Activated naive CD8-positive, alpha-beta T cell (primary cell): ENCODE data around the gene NOTCH1.

Experiments used
- H3K27ac Mint-ChIP-seq: one replicate; pipeline ENCODE4 v1.8.0; 2021; ENCODE audit warnings: mixed read lengths
- H3K27me3 Mint-ChIP-seq: one replicate; pipeline ENCODE4 v1.8.0; 2021; ENCODE audit warnings: mixed read lengths
- H3K36me3 Mint-ChIP-seq: one replicate; pipeline ENCODE4 v1.8.0; 2021; ENCODE audit warnings: mixed read lengths
- H3K4me1 Mint-ChIP-seq: one replicate; pipeline ENCODE4 v1.8.0; 2021; ENCODE audit warnings: low read depth, mixed read lengths
- H3K4me3 Mint-ChIP-seq: one replicate; pipeline ENCODE4 v1.8.0; 2021; ENCODE audit warnings: mild to moderate bottlenecking, mixed read lengths
- H3K9me3 Mint-ChIP-seq: one replicate; pipeline ENCODE4 v1.8.0; 2021; ENCODE audit warnings: low read depth, mixed read lengths

Gene NOTCH1

DNA sequence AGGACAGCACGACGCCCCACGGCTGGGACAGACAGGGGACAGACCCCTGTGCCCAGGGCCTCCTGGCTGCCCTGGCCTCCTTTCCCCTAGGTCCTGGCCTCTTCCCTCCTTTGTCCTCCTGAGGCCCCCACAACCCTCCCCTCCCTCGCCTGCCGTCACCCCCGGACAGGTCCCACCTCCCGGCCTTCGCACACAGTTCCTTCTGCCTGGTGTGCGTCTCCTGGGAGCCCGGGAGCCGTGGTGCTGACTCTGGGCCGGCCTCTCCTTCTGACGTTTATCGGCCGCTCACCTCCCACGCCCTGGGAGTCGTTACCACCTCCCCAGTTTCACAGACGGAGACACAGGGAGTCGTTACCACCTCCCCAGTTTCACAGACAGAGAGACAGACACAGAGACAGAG lies 25.1 kb upstream of the NOTCH1 start:
- no peak overlapping the region for H3K27ac Mint-ChIP-seq
- no peaks in the 10 kb centered on the region for H3K27me3 Mint-ChIP-seq
- H3K9me3 Mint-ChIP-seq, result no peaks in the 10 kb centered on the region
- H3K36me3 Mint-ChIP-seq, result no peaks in the 10 kb centered on the region
- H3K4me1 Mint-ChIP-seq, result no peaks in the 10 kb centered on the region
- no peak overlapping the region for H3K4me3 Mint-ChIP-seq

DNA sequence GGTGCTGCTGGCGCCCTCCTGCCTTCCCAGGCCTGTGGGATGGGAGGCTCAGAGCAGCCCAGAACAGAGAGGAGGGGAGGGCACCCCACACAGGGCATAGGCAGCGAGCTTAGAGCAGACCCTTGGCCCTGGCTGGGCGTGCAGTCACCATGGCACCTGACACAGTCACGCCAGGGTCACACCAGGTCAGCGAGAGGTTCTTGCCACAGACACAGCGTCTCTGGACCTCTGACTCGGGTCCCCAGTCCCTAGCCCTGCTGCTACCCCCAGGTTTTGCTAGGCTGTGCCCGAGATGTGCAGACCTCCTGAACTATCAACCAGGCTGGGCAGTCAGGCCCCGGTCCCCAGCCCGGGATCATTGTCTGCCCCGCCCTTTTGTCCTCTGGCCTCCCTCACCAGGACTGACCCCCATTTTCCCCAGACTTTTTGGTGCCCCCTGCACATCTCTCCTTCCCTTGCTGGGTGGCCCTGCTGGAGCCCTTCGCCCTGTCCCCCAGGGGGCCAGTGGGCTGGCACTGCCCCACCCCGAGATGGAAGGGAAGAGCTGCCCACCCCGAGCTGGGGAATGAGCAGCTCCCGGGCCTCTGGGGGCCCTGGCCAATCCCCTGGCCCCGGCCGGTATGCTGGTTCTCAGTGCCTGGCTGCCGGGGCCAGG lies 24.5 kb upstream of the NOTCH1 start:
- no peaks in the 10 kb centered on the region for H3K27me3 Mint-ChIP-seq
- no peak overlapping the region for H3K27ac Mint-ChIP-seq
- no peaks in the 10 kb centered on the region for H3K4me1 Mint-ChIP-seq
- H3K4me3 Mint-ChIP-seq, result no peak overlapping the region
- no peaks in the 10 kb centered on the region for H3K36me3 Mint-ChIP-seq
- H3K9me3 Mint-ChIP-seq, result no peaks in the 10 kb centered on the region

DNA sequence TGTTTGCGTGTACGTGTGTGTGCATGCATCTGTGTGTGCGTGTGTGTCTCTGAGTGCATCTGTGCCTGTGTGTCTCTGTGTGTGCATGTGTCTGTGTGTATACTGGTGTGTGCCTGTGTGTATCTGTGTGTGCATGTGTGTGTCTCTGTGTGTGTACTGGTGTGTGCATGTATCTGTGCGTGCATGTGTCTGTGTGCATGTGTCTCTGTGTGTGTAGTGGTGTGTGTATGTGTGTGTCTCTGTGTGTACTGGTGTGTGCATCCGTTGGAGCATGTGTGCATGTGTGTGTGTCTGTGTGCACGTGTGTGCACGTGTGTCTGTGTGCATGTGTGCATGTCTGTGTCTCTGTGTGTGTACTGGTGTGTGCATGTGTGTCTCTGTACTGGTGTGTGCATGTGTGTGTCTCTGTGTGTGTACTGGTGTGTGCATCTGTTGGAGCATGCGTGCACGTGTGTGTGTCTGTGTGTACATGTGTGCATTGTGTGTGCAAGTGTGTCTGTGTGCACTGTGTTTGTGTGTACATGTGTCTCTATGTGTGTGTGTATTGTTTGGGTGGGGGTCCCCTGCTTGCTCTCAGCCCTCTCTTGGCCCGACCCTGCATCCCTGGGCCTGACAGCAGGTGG lies 23.8 kb upstream of the NOTCH1 start:
- Mint-ChIP-seq H3K9me3 (no peaks in the 10 kb centered on the region), H3K4me1 (no peaks in the 10 kb centered on the region), H3K27me3 (no peaks in the 10 kb centered on the region), H3K4me3 (no peak overlapping the region), H3K36me3 (no peaks in the 10 kb centered on the region), H3K27ac (peak overlapping the region; percentile 31)

DNA sequence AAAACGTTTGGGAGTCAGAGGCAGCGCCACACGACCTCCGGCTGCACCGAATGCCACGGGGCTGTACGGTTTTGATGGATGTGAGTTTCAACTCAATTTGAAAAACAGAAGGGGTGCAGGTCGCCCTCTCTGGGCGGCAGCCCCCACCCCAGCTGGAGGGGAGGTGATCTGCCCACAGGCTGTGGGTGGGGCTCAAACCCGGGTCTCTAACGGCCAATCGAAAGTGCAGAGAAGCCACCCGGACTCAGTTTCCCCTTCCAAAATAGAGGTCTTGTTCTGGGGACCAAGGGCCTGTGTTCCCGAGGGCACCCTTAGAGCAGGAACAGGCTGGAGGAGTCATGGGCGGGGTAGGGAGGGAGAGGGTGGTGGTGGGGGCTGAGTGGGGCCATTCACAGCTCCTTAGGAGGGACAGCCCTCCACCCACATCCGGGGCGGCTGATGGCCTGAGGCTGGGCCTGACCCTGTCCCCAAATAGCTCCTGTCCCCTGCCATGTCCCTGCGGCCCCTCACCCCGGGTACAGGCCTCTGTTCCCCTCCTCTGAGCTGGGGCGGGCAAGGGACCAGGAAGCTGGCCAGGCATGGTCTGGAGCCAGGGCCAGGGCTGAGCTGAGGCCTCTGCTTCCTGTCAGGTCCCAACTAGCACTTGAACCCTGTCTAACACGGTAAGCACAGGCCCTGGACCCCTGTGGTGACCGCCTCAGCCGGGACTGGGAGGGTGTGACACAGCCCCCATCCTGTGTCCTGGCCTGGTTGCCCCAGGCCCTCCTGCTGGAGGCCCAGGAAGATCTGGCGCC lies 22.6 kb upstream of the NOTCH1 start:
- H3K27me3 Mint-ChIP-seq, result no peaks in the 10 kb centered on the region
- H3K36me3 Mint-ChIP-seq, result no peaks in the 10 kb centered on the region
- no peaks in the 10 kb centered on the region for H3K4me1 Mint-ChIP-seq
- H3K27ac Mint-ChIP-seq, result no peak overlapping the region
- no peak overlapping the region for H3K4me3 Mint-ChIP-seq
- no peaks in the 10 kb centered on the region for H3K9me3 Mint-ChIP-seq

DNA sequence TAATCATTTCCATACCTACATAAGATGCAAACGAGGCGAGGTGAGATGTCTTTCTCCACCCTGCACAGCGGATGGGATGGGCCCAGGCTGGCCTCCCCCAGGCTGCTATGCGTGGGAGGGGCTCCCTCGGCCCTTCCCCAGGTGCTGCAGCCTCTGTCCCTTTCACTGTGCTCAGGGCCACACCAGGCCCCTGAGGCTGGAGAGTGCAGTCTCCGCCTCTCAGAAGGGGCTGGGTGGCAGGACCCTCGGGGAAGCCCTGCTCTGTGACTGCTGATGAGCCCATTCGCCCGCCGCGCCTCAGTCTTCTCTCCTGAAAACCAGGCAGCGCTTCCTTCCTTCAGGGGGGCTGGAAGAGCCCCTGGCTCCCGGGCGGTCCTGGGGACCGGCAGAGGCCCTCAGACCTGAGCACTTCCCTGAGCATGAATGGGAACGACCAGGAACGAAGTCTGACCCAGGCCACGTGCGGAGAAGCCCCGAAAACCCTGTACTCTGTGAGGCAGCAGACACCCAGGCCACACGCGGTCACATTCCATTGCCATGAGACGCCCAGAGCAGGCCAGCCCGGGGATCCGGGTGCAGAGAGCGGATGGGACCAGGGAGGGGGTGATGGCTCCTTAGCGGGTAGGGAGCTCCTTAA lies 21.9 kb upstream of the NOTCH1 start:
- no peaks in the 10 kb centered on the region for H3K27me3 Mint-ChIP-seq
- H3K27ac Mint-ChIP-seq, result no peak overlapping the region
- H3K4me3 Mint-ChIP-seq, result no peak overlapping the region
- no peaks in the 10 kb centered on the region for H3K9me3 Mint-ChIP-seq
- H3K36me3 Mint-ChIP-seq, result no peaks in the 10 kb centered on the region
- H3K4me1 Mint-ChIP-seq, result no peaks in the 10 kb centered on the region

DNA sequence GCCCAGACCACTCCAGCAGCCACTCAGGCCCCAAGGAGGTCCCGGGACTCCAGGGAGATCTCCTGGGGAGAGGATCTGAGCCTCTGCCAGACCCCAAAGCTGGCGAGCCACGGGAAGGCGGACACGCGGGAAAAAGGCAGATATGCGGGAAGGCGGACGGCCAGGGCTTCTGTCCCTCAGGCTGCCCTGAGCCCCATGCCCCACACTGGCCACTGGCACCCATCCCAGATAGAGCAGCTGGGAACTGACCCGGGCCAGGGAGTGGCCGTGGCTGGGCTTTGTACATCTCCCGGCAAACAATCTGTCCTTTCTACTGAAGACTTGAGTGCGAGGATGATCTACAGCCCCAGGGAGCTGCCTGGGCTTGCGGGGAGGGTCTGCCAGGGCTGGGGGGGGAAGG lies 21.1 kb upstream of the NOTCH1 start:
- no peaks in the 10 kb centered on the region for H3K27me3 Mint-ChIP-seq
- H3K4me1 Mint-ChIP-seq, result no peaks in the 10 kb centered on the region
- no peak overlapping the region for H3K4me3 Mint-ChIP-seq
- no peaks in the 10 kb centered on the region for H3K9me3 Mint-ChIP-seq
- no peak overlapping the region for H3K27ac Mint-ChIP-seq
- H3K36me3 Mint-ChIP-seq, result no peaks in the 10 kb centered on the region

DNA sequence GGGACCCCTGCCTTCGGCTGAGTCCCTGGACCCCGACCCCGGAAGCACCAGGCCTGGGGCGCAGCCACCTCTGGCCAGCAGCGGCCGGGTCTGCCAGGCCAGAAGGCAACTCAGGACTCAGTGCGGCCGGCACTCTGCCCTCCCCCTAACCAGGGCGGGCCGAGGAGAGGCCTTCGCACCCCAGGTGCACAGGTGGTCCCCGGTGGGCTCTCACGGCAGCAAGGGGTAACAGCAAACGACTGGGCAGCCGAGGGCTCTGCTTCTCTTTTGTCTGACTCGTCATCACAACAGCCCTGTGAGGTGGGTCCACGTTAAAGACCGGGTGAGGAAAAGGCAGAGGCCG lies 20.7 kb upstream of the NOTCH1 start:
- Mint-ChIP-seq H3K27ac (no peak overlapping the region), H3K36me3 (no peaks in the 10 kb centered on the region), H3K9me3 (no peaks in the 10 kb centered on the region), H3K4me1 (no peaks in the 10 kb centered on the region), H3K27me3 (no peaks in the 10 kb centered on the region), H3K4me3 (no peak overlapping the region)

DNA sequence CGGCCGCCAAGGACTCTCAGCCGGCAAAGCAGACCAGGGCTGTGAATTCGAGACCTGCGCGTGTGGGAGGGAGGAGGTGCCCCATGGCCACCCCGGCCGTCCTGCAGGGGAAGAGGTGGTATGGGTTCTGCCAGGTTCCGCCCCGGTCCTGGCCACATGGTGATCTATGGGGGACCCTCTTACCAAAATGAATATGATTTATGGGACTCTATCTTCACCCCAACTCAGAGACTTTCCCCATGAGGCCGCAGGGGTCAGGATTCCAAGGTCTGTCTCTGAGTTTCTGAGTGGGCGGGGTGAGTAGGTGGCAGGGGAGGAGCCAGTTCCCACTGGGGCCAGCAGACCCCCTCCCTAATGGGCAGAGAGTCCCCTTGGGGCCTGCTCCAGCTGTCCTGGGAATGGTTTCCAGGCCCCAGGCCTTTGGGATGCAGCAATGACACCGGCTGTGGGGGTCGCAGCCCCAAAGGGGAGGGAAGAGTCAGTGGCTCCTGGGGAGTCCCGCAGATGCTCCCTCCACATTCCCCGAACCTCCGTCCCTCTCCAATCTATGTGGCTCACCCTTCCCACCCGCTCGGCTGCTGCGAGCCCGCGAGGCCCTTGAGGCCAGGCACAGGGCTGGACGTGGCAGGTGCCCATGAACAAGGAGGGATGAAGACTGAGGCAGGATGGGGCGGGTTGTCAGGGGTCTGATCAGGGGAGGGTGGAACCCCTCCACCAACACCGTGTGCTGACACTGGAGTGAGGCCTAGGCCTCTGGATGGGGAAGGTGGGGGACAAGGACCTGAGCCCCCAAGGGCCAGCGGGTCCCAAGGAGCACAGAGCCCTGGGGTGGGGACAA lies 20.1 kb upstream of the NOTCH1 start:
- Mint-ChIP-seq H3K27me3 (no peaks in the 10 kb centered on the region), H3K36me3 (no peaks in the 10 kb centered on the region), H3K4me3 (no peak overlapping the region), H3K9me3 (no peaks in the 10 kb centered on the region), H3K27ac (no peak overlapping the region), H3K4me1 (no peaks in the 10 kb centered on the region)

DNA sequence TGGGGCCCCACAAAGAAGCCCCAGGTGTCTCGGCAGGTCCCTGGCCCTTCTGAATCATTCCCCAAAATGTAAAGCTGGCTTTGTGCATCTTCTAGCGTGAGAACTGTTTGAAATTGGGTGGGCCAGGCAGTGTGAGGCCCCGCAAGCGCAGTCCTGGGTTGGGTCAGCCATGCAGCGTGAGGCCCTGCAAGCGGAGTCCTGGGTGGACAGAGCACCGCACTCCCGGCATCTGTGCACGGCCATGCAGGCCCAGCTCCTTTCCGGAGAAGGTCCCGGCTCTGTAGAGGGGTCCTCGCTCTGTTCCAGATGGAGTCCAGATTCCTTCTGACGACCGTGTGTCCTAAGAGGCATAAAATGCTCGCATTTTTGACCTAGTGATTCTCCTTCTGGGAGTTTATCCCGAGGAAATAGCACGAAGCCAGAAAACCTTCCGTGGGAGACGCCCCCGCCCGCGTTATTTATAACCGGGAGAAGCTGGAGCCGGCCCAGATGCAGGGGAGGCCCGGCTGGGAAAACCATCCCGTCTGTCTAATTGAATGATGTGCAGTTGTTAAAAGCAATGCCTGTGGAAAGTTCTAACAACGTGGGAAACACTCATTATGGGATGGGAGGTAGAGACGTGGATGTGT lies 19.4 kb upstream of the NOTCH1 start:
- H3K9me3 Mint-ChIP-seq, result no peaks in the 10 kb centered on the region

DNA sequence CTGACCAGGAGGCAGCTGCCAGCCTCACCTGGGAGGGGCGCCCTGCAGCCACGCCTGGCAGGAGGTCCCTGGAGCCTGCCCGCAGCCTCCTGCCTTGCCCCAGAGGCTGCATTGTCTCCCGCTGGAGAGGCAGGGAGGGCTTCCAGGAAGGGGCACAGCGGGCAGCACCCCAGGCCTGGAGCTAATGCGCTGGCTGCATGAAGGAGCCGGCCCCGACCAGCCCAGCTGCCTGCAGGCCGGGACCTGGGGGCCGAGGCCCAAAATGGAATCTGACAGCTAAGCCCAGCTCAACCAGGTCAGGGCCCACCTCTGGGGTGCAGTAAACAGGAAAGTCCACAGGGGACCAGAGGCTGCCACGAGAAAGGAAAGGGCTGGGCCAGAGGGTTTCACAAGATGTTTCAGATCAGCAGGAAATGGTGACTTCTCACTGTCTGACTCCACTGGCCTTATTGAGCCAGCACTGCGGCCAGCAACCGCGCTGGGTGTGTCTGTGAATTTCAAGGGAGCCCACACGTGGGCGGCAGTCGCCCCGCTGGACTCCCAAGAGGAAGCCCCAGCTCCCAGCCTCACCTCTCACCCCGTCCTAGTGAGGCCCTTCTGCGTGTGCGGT lies 18.6 kb upstream of the NOTCH1 start:
- Mint-ChIP-seq H3K27ac (no peak overlapping the region), H3K9me3 (no peaks in the 10 kb centered on the region), H3K36me3 (no peaks in the 10 kb centered on the region), H3K4me3 (no peak overlapping the region), H3K4me1 (no peaks in the 10 kb centered on the region), H3K27me3 (no peaks in the 10 kb centered on the region)

More for the DNA sequence above, 19.4 kb upstream of the NOTCH1 start:
- no peaks in the 10 kb centered on the region for H3K4me1 Mint-ChIP-seq
- H3K27ac Mint-ChIP-seq, result no peak overlapping the region
- no peaks in the 10 kb centered on the region for H3K36me3 Mint-ChIP-seq
- no peak overlapping the region for H3K4me3 Mint-ChIP-seq
- H3K27me3 Mint-ChIP-seq, result no peaks in the 10 kb centered on the region

DNA sequence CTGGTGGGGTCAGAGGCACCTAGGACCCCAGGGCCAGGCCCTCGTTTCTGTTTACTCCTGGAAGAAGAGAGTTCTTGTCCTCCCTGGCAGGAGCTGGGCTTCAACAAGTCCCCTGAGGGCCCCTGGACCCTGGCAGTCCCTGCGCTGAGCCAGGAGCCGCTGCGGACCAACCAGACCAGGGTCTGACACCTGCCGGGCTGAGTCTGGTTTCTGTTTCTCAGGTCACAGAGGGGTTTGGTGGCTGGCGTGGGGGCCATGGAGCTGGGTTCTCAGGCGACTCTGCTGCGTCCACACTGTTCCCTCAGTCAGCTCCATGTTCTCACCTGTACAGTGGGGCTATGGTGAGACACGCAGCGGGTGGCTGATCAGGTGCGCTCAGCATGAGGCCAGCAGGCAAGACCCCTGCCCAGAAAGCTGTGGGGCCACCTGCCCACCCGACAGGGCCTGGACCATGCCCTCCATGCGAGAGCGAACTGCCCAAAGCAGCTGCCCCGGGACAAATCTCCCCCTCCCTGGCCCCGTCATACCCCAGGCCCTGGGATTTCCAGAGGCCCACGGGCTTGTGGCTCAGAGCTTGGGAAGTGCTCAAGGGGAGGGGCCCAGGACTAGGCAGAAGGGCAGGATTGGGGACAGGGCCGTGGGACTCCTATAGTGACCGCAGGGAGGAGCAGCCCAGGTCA lies 17.9 kb upstream of the NOTCH1 start:
- H3K27me3 Mint-ChIP-seq, result no peaks in the 10 kb centered on the region
- H3K36me3 Mint-ChIP-seq, result no peaks in the 10 kb centered on the region
- H3K27ac Mint-ChIP-seq, result no peak overlapping the region
- no peaks in the 10 kb centered on the region for H3K9me3 Mint-ChIP-seq
- H3K4me1 Mint-ChIP-seq, result no peaks in the 10 kb centered on the region
- no peak overlapping the region for H3K4me3 Mint-ChIP-seq

DNA sequence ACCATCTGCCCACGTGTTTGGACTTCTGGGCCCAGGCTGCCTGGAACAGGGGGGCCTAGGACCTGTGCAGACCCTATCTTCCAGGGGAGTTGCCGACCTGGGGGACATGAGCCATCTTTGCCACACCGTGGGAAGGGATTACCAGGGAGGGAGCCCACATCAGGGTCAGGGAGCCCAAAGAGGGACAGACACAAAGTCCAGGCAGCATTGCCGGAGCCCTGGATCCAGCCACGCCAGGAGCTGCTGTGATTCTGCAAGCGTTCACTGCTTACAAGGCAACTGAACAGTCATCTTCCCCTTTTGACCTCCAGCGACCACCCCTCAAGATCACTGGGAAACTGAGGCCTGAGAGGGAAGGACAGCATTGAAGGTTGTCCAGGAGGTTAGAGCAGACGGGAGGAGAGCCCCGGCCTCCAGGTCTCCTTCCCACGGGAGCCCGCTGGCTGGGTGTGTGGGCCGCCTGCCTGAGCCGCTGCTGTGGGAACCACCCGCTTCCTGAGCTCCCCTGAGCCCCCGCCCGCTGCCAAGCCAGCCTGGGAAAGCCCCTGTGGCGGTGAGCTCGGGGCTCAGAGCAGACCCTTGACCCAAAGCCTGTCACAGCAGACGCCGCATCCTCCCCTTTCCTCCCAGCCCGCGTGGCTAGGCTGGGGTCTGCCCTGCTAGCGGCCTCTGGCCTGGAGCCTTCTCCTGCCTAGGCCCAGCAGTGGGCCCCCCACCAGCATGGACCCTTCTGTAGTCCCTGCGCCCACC lies 17.1 kb upstream of the NOTCH1 start:
- no peaks in the 10 kb centered on the region for H3K4me1 Mint-ChIP-seq
- no peaks in the 10 kb centered on the region for H3K36me3 Mint-ChIP-seq
- no peak overlapping the region for H3K4me3 Mint-ChIP-seq
- H3K27ac Mint-ChIP-seq, result no peak overlapping the region
- no peaks in the 10 kb centered on the region for H3K9me3 Mint-ChIP-seq
- no peaks in the 10 kb centered on the region for H3K27me3 Mint-ChIP-seq

DNA sequence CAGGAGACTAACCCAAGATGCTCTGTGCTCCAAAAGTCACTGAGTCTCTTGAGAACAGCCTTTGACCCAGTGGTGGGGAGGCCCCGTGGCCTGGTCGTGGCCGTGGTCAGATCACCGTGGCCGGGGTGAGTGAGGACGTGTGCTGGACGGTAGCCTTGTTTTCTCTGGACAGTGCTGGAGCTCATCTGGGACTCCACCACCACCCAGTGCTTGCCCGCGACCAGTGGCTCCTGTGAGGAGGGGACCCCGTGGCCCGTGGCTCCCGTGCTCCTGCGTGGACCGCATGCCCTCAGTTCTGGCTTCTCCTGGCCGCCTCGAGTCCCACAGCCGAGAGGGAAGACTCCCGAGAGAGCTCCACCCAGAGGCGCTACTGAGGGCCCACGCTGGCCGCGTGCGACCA lies 15.9 kb upstream of the NOTCH1 start:
- H3K4me1 Mint-ChIP-seq, result no peaks in the 10 kb centered on the region
- no peaks in the 10 kb centered on the region for H3K27me3 Mint-ChIP-seq
- no peaks in the 10 kb centered on the region for H3K9me3 Mint-ChIP-seq
- no peak overlapping the region for H3K27ac Mint-ChIP-seq
- H3K36me3 Mint-ChIP-seq, result no peaks in the 10 kb centered on the region
- no peak overlapping the region for H3K4me3 Mint-ChIP-seq
